GM18499 (cell line): ENCODE data around the gene ADAMTS8.

ENCODE experiments used
- ATAC-seq: cut with Tn5 transposase; IDR thresholded peaks from one replicate; pipeline ENCODE4 v1.9.1; 2021; ENCODE audit warnings: moderate number of reproducible peaks; ENCODE audit not compliant: insufficient read depth, unreplicated experiment

Gene ADAMTS8

DNA sequence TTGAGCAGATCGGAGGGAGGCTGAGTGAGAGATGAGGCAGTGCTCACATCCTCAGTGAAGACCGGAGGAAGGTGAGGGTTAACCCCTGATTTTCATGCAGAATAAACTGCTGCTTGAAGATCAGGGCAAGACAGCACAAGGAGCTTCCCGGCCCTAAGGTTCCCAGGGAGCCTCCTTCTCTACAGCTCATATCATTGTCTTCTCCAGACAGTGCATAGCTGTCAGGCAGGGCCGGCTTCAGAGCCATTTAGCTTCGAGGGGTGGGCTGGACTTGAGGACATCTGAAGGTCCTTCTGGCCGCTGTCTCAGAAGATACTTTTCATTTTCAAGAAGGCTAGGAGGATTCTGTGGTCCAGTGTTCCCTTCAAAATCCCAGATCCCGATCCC, 7.2 kb downstream of the ADAMTS8 start:
- ATAC-seq: no peak

GRCh38 chr11:130420478-130421198, 7.8 kb downstream of the ADAMTS8 start:
- no peak for ATAC-seq

DNA sequence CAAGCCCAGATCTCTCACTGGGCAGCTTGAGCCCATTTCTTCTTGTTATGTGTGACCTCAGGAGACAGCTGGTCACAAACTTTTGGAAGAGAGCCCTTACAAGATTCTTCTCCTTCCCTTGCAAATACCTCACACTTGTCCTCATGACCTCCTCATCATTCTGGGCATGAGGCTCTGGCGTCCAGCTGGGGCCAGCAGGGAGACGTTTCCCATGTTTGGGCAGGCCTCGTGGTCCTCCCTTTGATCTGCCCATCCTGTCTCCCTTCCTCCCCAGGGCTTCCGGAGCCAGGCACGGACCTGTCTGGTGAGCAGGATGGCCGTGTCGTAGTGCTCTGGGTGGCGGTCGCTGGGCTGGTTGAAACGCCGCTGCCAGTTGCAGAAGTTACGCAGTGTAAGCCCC, 9.7 kb downstream of the ADAMTS8 start:
- ATAC-seq: no peak

DNA sequence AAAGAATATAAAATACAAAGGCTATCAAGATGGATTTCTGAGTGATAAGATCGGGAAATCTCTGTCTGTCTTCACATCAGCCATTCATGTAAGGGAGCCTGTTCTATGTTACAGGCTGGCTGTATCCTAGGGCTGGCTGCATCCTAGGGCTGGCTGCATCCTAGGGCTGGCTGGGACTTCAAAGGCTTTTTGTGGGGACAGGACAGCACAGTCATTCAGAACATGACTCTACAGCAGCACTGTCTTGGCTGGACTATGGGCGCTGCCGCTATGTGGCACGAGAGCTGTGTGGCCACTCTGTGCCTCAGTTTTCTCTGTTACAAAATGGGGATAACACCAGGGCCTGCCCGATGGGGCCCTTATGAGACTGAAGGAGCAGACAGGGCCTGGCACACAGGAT, 10.2 kb downstream of the ADAMTS8 start:
- no peak for ATAC-seq

DNA sequence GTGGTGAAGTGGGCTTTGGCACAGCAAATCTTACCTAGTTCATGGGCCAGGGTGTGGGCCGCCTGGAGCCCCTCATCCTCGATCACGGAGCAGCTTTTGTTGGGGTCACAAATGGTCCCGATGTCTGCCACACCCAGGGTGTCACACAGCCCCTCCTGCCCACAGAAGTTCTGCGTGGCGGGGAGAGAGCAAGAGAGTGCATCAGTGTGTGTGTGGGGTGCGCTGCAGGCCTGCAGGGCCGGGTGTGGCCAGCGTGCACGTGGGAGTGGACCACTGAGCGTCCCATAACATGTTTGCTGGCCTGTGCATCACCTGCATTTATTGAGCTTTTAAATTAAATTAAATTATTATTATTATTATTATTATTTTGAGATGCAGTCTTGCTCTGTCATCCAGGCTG, 11.5 kb downstream of the ADAMTS8 start:
- no peak for ATAC-seq

DNA sequence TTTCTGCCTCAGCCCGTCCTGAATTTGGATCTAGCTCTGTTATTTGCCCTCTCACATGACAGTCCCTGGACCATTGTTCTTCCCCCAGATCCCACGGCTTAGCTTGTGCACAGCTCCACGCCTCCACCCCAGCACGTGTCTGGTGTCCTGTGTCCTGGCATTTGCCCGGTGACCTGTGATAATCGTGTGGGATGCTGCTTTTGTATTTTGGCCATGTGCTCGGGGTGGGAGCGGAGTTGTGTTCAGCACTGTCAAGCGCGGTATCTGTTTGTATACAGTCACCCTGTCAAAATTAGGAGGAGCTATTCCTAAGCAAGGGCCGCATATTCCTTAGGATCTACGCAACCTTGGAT, 11.9 kb downstream of the ADAMTS8 start:
- ATAC-seq: no peak

GRCh38 chr11:130415731-130416529, 12.5 kb downstream of the ADAMTS8 start:
- no peak for ATAC-seq

- no peak for ATAC-seq
Observed at GRCh38 chr11:130414107-130415080, 14.0 kb downstream of the ADAMTS8 start.

- no peak for ATAC-seq
Observed at GRCh38 chr11:130413405-130414106, 14.9 kb downstream of the ADAMTS8 start.

GRCh38 chr11:130411223-130411622, 17.2 kb downstream of the ADAMTS8 start:
- no peak for ATAC-seq

- ATAC-seq: no peak
Observed at GRCh38 chr11:130409594-130410388, 18.6 kb downstream of the ADAMTS8 start.

GRCh38 chr11:130408901-130409300, 19.5 kb downstream of the ADAMTS8 start:
- no peak for ATAC-seq

DNA sequence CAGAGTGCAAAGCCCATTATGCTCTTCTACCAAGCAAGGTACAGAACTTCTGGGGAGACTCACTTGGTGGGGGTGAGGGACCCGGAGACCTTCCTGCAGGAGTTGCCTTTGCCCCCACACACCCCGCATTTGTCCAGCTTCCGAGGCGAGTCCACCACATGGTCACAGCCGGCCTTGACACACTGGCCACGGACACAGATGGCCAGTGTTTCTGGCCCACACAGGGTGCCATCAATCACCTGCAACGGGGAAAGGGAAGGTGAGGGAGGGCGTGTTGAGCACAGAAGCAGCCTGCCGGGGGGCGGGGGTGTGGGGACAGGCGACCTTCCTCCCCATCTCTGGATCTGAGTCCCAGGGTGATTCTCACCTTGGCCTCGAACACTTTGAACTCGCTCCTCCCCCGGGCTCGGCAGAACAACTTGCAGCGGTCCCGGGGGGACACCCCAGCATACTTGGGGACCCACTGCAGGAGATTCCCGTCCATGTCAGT, 20.0 kb downstream of the ADAMTS8 start:
- ATAC-seq: no peak

- ATAC-seq: no peak
Observed at GRCh38 chr11:130407978-130408377, 20.4 kb downstream of the ADAMTS8 start.

GRCh38 chr11:130405428-130405827, 23.0 kb downstream of the ADAMTS8 start:
- no peak for ATAC-seq

DNA sequence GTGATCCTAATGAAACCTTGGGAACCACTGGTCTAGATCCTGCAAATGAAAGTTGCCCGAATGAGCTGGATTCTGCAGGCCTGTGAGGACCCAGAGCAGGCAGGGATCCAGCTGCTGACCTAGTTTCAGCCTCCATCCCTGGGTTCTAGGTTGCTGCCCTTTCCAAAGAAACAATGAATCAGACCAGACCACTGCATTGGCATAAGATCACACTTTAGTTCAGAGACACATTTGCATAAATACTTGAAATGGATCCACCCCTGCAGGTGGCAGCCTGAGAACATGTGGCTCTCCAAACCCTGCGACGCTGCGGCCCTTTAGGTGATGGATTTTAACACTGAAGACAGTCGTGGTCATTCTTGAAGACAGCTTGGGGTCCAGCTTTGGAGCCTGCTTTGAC, 23.7 kb downstream of the ADAMTS8 start:
- ATAC-seq: no peak

- no peak for ATAC-seq
Observed at GRCh38 chr11:130403967-130404366, 24.4 kb downstream of the ADAMTS8 start.

GRCh38 chr11:130403271-130403804, 25.1 kb downstream of the ADAMTS8 start:
- no peak for ATAC-seq

DNA sequence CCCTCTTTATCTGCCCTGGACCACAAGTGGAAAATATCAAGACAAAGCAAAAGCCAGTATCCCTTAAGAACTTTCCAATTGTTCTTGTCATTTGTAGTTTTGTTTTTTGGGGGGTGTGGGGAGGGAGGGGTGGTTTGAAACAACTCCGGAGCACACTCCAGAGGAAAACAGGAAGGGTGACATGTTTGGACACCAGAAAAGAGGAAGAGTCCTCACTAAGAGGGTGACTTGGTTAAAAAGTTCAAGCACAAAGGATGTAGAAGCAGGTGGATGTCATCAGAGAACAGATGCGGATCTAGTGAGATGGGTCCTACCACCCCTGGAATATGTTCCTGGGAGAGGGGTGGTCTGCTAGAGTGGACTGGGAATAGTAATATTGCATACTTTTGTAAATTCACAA, 25.8 kb downstream of the ADAMTS8 start:
- no peak for ATAC-seq
